ENCODE data around the gene INTS1.

INTS1 gene

GRCh38 chr7:1466524-1467271 is 37.5 kb downstream of the INTS1 start:
- no peak overlapping the region for H3K18ac ChIP-seq (ENCODE audit: low read length)
- H3K79me1 ChIP-seq (ENCODE audit: low read length) = no peaks in the 10 kb centered on the region
- no peak overlapping the region for H3K4ac ChIP-seq (ENCODE audit: low read depth, low read length)
- no peak overlapping the region for H2BK15ac ChIP-seq (replicated peaks; ENCODE audit: low read depth)
- H3K27ac ChIP-seq (ENCODE audit: low read depth, low read length) = no peak overlapping the region
- H3K56ac ChIP-seq (ENCODE audit: low read length) = peak overlapping the region; percentile 49
- no peak overlapping the region for H3K4me3 ChIP-seq (ENCODE audit: low read length)
- H3K27me3 ChIP-seq (ENCODE audit: insufficient read depth, low read length, poor library complexity) = no peaks in the 10 kb centered on the region
- H2AK5ac ChIP-seq (ENCODE audit: low read length) = no peak overlapping the region
- WGBS (ENCODE audit: extremely low coverage, insufficient coverage, low lambda C conversion rate) = no CpG with 5 or more reads among the region's 17 CpGs
- H3K4me2 ChIP-seq (ENCODE audit: low read length) = no peak overlapping the region
- H3K9ac ChIP-seq (ENCODE audit: low read length) = peak overlapping the region; percentile 34
- H2BK5ac ChIP-seq (ENCODE audit: low read length) = no peak overlapping the region
- H3K23ac ChIP-seq (ENCODE audit: low read length) = no peak overlapping the region
- H3K36me3 ChIP-seq (ENCODE audit: control insufficient read depth, insufficient read depth, low read length) = no peaks in the 10 kb centered on the region
- H3K4me1 ChIP-seq (ENCODE audit: control insufficient read depth, low read depth, low read length) = no peaks in the 10 kb centered on the region
- no peak overlapping the region for H2BK120ac ChIP-seq (ENCODE audit: low read depth, low read length)
- no peaks in the 10 kb centered on the region for H3K79me2 ChIP-seq (ENCODE audit: control insufficient read depth, insufficient read depth, low read length)
- no peak overlapping the region for H4K5ac ChIP-seq (ENCODE audit: low read length)
- peak; percentile 78 for DNase-seq
- H4K8ac ChIP-seq (ENCODE audit: low read depth, low read length) = no peak overlapping the region

GRCh38 chr7:1464694-1465093 is 39.5 kb downstream of the INTS1 start:
- Histone ChIP-seq H4K5ac (ENCODE audit: low read length) (no peak overlapping the region), H2BK120ac (ENCODE audit: low read depth, low read length) (no peak overlapping the region), H3K27ac (ENCODE audit: low read depth, low read length) (no peak overlapping the region), H4K8ac (ENCODE audit: low read depth, low read length) (no peak overlapping the region), H3K9ac (ENCODE audit: low read length) (no peak overlapping the region), H3K4me3 (ENCODE audit: low read length) (no peak overlapping the region), H2BK15ac (replicated peaks; ENCODE audit: low read depth) (no peak overlapping the region), H3K18ac (ENCODE audit: low read length) (no peak overlapping the region), H3K4me1 (ENCODE audit: control insufficient read depth, low read depth, low read length) (no peaks in the 10 kb centered on the region), H3K27me3 (ENCODE audit: insufficient read depth, low read length, poor library complexity) (no peaks in the 10 kb centered on the region), H3K79me2 (ENCODE audit: control insufficient read depth, insufficient read depth, low read length) (no peaks in the 10 kb centered on the region), H3K23ac (ENCODE audit: low read length) (no peak overlapping the region), H3K36me3 (ENCODE audit: control insufficient read depth, insufficient read depth, low read length) (no peaks in the 10 kb centered on the region), H3K79me1 (ENCODE audit: low read length) (no peaks in the 10 kb centered on the region), H3K56ac (ENCODE audit: low read length) (no peak overlapping the region), H3K4ac (ENCODE audit: low read depth, low read length) (no peak overlapping the region), H2AK5ac (ENCODE audit: low read length) (no peak overlapping the region), H3K4me2 (ENCODE audit: low read length) (no peak overlapping the region), H2BK5ac (ENCODE audit: low read length) (no peak overlapping the region)
- no peak for DNase-seq
- 100% methylated on average over 1 of the region's 12 CpGs for WGBS (ENCODE audit: extremely low coverage, insufficient coverage, low lambda C conversion rate)

GRCh38 chr7:1463676-1464223 is 40.4 kb downstream of the INTS1 start:
- Histone ChIP-seq H3K79me1 (ENCODE audit: low read length) (no peaks in the 10 kb centered on the region), H3K4ac (ENCODE audit: low read depth, low read length) (no peak overlapping the region), H3K79me2 (ENCODE audit: control insufficient read depth, insufficient read depth, low read length) (no peaks in the 10 kb centered on the region), H2AK5ac (ENCODE audit: low read length) (no peak overlapping the region), H3K18ac (ENCODE audit: low read length) (no peak overlapping the region), H3K4me1 (ENCODE audit: control insufficient read depth, low read depth, low read length) (no peaks in the 10 kb centered on the region), H2BK5ac (ENCODE audit: low read length) (no peak overlapping the region), H3K56ac (ENCODE audit: low read length) (no peak overlapping the region), H3K23ac (ENCODE audit: low read length) (no peak overlapping the region), H3K9ac (ENCODE audit: low read length) (no peak overlapping the region), H3K27me3 (ENCODE audit: insufficient read depth, low read length, poor library complexity) (no peaks in the 10 kb centered on the region), H2BK120ac (ENCODE audit: low read depth, low read length) (no peak overlapping the region), H3K4me3 (ENCODE audit: low read length) (no peak overlapping the region), H4K8ac (ENCODE audit: low read depth, low read length) (no peak overlapping the region), H4K5ac (ENCODE audit: low read length) (no peak overlapping the region), H3K36me3 (ENCODE audit: control insufficient read depth, insufficient read depth, low read length) (no peaks in the 10 kb centered on the region), H3K27ac (ENCODE audit: low read depth, low read length) (no peak overlapping the region), H3K4me2 (ENCODE audit: low read length) (no peak overlapping the region), H2BK15ac (replicated peaks; ENCODE audit: low read depth) (no peak overlapping the region)
- WGBS (ENCODE audit: extremely low coverage, insufficient coverage, low lambda C conversion rate) = no CpG with 5 or more reads among the region's 18 CpGs
- no peak for DNase-seq

GRCh38 chr7:1461646-1462375 is 42.4 kb downstream of the INTS1 start:
- DNase-seq = no peak

GRCh38 chr7:1460821-1461645 is 43.2 kb downstream of the INTS1 start:
- DNase-seq = peak; percentile 50
- Histone ChIP-seq H4K5ac (ENCODE audit: low read length) (no peak overlapping the region), H3K27me3 (ENCODE audit: insufficient read depth, low read length, poor library complexity) (no peaks in the 10 kb centered on the region)

More at GRCh38 chr7:1461646-1462375, 42.4 kb downstream of the INTS1 start:
- no peak overlapping the region for H2BK15ac ChIP-seq (replicated peaks; ENCODE audit: low read depth)
- no peaks in the 10 kb centered on the region for H3K79me2 ChIP-seq (ENCODE audit: control insufficient read depth, insufficient read depth, low read length)
- H3K4me3 ChIP-seq (ENCODE audit: low read length) = no peak overlapping the region
- no peak overlapping the region for H3K4me2 ChIP-seq (ENCODE audit: low read length)
- no peak overlapping the region for H2BK5ac ChIP-seq (ENCODE audit: low read length)
- no peak overlapping the region for H3K27ac ChIP-seq (ENCODE audit: low read depth, low read length)
- no peak overlapping the region for H2AK5ac ChIP-seq (ENCODE audit: low read length)
- H2BK120ac ChIP-seq (ENCODE audit: low read depth, low read length) = no peak overlapping the region
- H3K4me1 ChIP-seq (ENCODE audit: control insufficient read depth, low read depth, low read length) = no peaks in the 10 kb centered on the region
- no peak overlapping the region for H4K5ac ChIP-seq (ENCODE audit: low read length)
- H3K27me3 ChIP-seq (ENCODE audit: insufficient read depth, low read length, poor library complexity) = no peaks in the 10 kb centered on the region
- H3K9ac ChIP-seq (ENCODE audit: low read length) = no peak overlapping the region
- H3K4ac ChIP-seq (ENCODE audit: low read depth, low read length) = no peak overlapping the region
- no peaks in the 10 kb centered on the region for H3K79me1 ChIP-seq (ENCODE audit: low read length)
- no CpG with 5 or more reads among the region's 18 CpGs for WGBS (ENCODE audit: extremely low coverage, insufficient coverage, low lambda C conversion rate)
- H4K8ac ChIP-seq (ENCODE audit: low read depth, low read length) = no peak overlapping the region
- peak overlapping the region; percentile 15 for H3K56ac ChIP-seq (ENCODE audit: low read length)
- no peaks in the 10 kb centered on the region for H3K36me3 ChIP-seq (ENCODE audit: control insufficient read depth, insufficient read depth, low read length)
- H3K23ac ChIP-seq (ENCODE audit: low read length) = no peak overlapping the region
- H3K18ac ChIP-seq (ENCODE audit: low read length) = no peak overlapping the region

More at GRCh38 chr7:1460821-1461645, 43.2 kb downstream of the INTS1 start:
- no peaks in the 10 kb centered on the region for H3K4me1 ChIP-seq (ENCODE audit: control insufficient read depth, low read depth, low read length)
- no peak overlapping the region for H2BK5ac ChIP-seq (ENCODE audit: low read length)
- no peak overlapping the region for H3K23ac ChIP-seq (ENCODE audit: low read length)
- no peak overlapping the region for H2BK15ac ChIP-seq (replicated peaks; ENCODE audit: low read depth)
- H3K4ac ChIP-seq (ENCODE audit: low read depth, low read length) = no peak overlapping the region
- no peaks in the 10 kb centered on the region for H3K36me3 ChIP-seq (ENCODE audit: control insufficient read depth, insufficient read depth, low read length)
- no peak overlapping the region for H3K27ac ChIP-seq (ENCODE audit: low read depth, low read length)
- H3K18ac ChIP-seq (ENCODE audit: low read length) = no peak overlapping the region
- H3K79me2 ChIP-seq (ENCODE audit: control insufficient read depth, insufficient read depth, low read length) = no peaks in the 10 kb centered on the region
- no peak overlapping the region for H3K9ac ChIP-seq (ENCODE audit: low read length)
- H3K4me3 ChIP-seq (ENCODE audit: low read length) = no peak overlapping the region
- no peak overlapping the region for H2BK120ac ChIP-seq (ENCODE audit: low read depth, low read length)
- peak overlapping the region; percentile 67 for H3K56ac ChIP-seq (ENCODE audit: low read length)
- no peak overlapping the region for H4K8ac ChIP-seq (ENCODE audit: low read depth, low read length)
- H3K4me2 ChIP-seq (ENCODE audit: low read length) = no peak overlapping the region
- WGBS (ENCODE audit: extremely low coverage, insufficient coverage, low lambda C conversion rate) = no CpG with 5 or more reads among the region's 30 CpGs
- H2AK5ac ChIP-seq (ENCODE audit: low read length) = no peak overlapping the region
- no peaks in the 10 kb centered on the region for H3K79me1 ChIP-seq (ENCODE audit: low read length)
